Panc1 (cell line): ENCODE measurements around the gene SENP1.

ENCODE experiments used
- CTCF ChIP-seq: fragments of 450-650 bp; IDR thresholded peaks from 2 replicates; pipeline ENCODE4 v1.5.1; 2017; ENCODE audit warnings: mild to moderate bottlenecking
- POLR2AphosphoS5 ChIP-seq: IDR thresholded peaks from 2 replicates; pipeline ENCODE4 v1.6.1; 2012; ENCODE audit warnings: mild to moderate bottlenecking, low read depth, low read length, moderate library complexity
- SIN3A ChIP-seq: IDR thresholded peaks from 2 replicates; pipeline ENCODE4 v1.6.1; 2012; ENCODE audit warnings: low read depth, mild to moderate bottlenecking, low read length, moderate library complexity, borderline replicate concordance; ENCODE audit not compliant: insufficient read depth
- TCF7L2 ChIP-seq: IDR thresholded peaks from 2 replicates; pipeline ENCODE4 v1.6.1; 2011; ENCODE audit warnings: mild to moderate bottlenecking, low read depth, low read length, inconsistent platforms

GRCh38 chr12:48084066-48084465 is 21.8 kb downstream of the SENP1 start:
- no peak; the same call in 1 of the 2 replicates for TF ChIP-seq CTCF
- no peak for TF ChIP-seq SIN3A
- no peak for TF ChIP-seq POLR2AphosphoS5
- TF ChIP-seq TCF7L2 = no peak
